CD4-positive, alpha-beta T cell treated with Interleukin-4 for 1 hour (primary cell): ENCODE measurements around the gene PRSS33.

Source experiments
- DNase-seq, 2 donors: peaks; one replicate each; pipeline ENCODE4 v3.0.0-alpha.2; 2020 to 2022

PRSS33 gene

GRCh38 chr16:2761886-2762583 lies 25.3 kb downstream of the PRSS33 start:
- DNase-seq, result no peak

GRCh38 chr16:2761472-2761871 lies 25.9 kb downstream of the PRSS33 start:
- DNase-seq, result no peak

- DNase-seq, result no peak
Measured at GRCh38 chr16:2757344-2757743, 30.0 kb downstream of the PRSS33 start.

- DNase-seq, result no peak
Measured at GRCh38 chr16:2756288-2757015, 30.9 kb downstream of the PRSS33 start.

GRCh38 chr16:2755158-2755557 lies 32.2 kb downstream of the PRSS33 start:
- no peak for DNase-seq

- no peak for DNase-seq
Measured at GRCh38 chr16:2753733-2754020, 33.7 kb downstream of the PRSS33 start.

GRCh38 chr16:2752850-2753732 lies 34.3 kb downstream of the PRSS33 start:
- DNase-seq, result peak; percentile 39 to 77

GRCh38 chr16:2752035-2752849 lies 35.1 kb downstream of the PRSS33 start, which contains the start of gene SRRM2:
Gene SRRM2, plus strand, starts transcription at chr16:2752638. Its CDS starts 3,727 bp downstream, at chr16:2756365.
- DNase-seq, result peak; percentile 95 to 96

- DNase-seq, result no peak
Measured at GRCh38 chr16:2751577-2752034, 35.8 kb downstream of the PRSS33 start.

- no peak for DNase-seq
Measured at GRCh38 chr16:2749936-2750335, 37.4 kb downstream of the PRSS33 start.

- no peak for DNase-seq
Measured at GRCh38 chr16:2749476-2749875, 37.9 kb downstream of the PRSS33 start.

- DNase-seq, result no peak
Measured at GRCh38 chr16:2748757-2749455, 38.5 kb downstream of the PRSS33 start.

- no peak for DNase-seq
Measured at GRCh38 chr16:2745961-2746360, 41.4 kb downstream of the PRSS33 start.

GRCh38 chr16:2745116-2745890 lies 42.1 kb downstream of the PRSS33 start:
- DNase-seq, result no peak

GRCh38 chr16:2744711-2745110 lies 42.6 kb downstream of the PRSS33 start:
- DNase-seq, result no peak

GRCh38 chr16:2743007-2743810 lies 44.2 kb downstream of the PRSS33 start:
- no peak for DNase-seq

GRCh38 chr16:2742323-2743006 lies 44.9 kb downstream of the PRSS33 start:
- DNase-seq, result no peak

- no peak for DNase-seq
Measured at GRCh38 chr16:2741168-2741567, 46.2 kb downstream of the PRSS33 start.

- no peak for DNase-seq
Measured at GRCh38 chr16:2740476-2740875, 46.9 kb downstream of the PRSS33 start.
